Kidney epithelial cell (primary cell): Measurements from ENCODE around the gene FGF2. TPM values are rescaled to one million over a fixed set of nuclear protein-coding genes. Genes with fewer than 3 reads are reported as not detected.
"Not testable (repeated sequence)": the region's sequence is repeated elsewhere in the genome, so short reads cannot be mapped to it uniquely, and the experiment has no call there.

Experiments used
- DNase-seq: peaks from one replicate; pipeline ENCODE4 v3.0.0-alpha.2; 2010; ENCODE audit warnings: low read depth
- H3K27me3 ChIP-seq: 2 replicates; pipeline ENCODE4 v1.6.0; 2011; ENCODE audit warnings: low read length; ENCODE audit not compliant: control insufficient read depth, insufficient read depth
- H3K36me3 ChIP-seq: 2 replicates; pipeline ENCODE4 v1.5.1; 2011; ENCODE audit warnings: low read length; ENCODE audit not compliant: control insufficient read depth, insufficient read depth
- H3K4me3 ChIP-seq: 2 replicates; pipeline ENCODE4 v1.5.1; 2011; ENCODE audit warnings: low read depth, mild to moderate bottlenecking, control low read depth, low read length
- CTCF ChIP-seq: IDR thresholded peaks from 2 replicates; pipeline ENCODE4 v1.5.1; 2011; ENCODE audit warnings: mild to moderate bottlenecking, moderate library complexity, low read length, control low read depth, inconsistent platforms; ENCODE audit not compliant: insufficient read depth, poor library complexity, severe bottlenecking
- total RNA-seq: library from RNA; depleted of rRNA; stranded (reverse); fragments of >200 nt; gene quantifications from 2 replicates; pipeline ENCODE4 v1.2.3, GENCODE V29; 2015

The FGF2 gene
- total RNA-seq, 1 donor from 2014 or later: 29.4 TPM

GRCh38 chr4:122857160-122857559 is 30.5 kb downstream of the FGF2 start:
- Histone ChIP-seq H3K27me3 (no peaks in the 10 kb centered on the region), H3K4me3 (no peak overlapping the region), H3K36me3 (no peaks in the 10 kb centered on the region)
- no peak for TF ChIP-seq CTCF
- DNase-seq: no peak

- no peak for TF ChIP-seq CTCF
- DNase-seq: no peak
- Histone ChIP-seq H3K27me3 (no peaks in the 10 kb centered on the region), H3K4me3 (no peak overlapping the region), H3K36me3 (no peaks in the 10 kb centered on the region)
Observed at GRCh38 chr4:122858705-122859104, 32.1 kb downstream of the FGF2 start.

GRCh38 chr4:122861172-122861943 is 34.7 kb downstream of the FGF2 start:
- no peaks in the 10 kb centered on the region for H3K27me3 ChIP-seq
- no peak for DNase-seq
- H3K36me3 ChIP-seq: no peaks in the 10 kb centered on the region
- no peak for TF ChIP-seq CTCF
- H3K4me3 ChIP-seq: no peak overlapping the region

GRCh38 chr4:122863639-122864038 is 37.0 kb downstream of the FGF2 start:
- no peak overlapping the region for H3K4me3 ChIP-seq
- H3K36me3 ChIP-seq: no peaks in the 10 kb centered on the region
- H3K27me3 ChIP-seq: no peaks in the 10 kb centered on the region
- no peak for TF ChIP-seq CTCF
- no peak for DNase-seq

- no peak for TF ChIP-seq CTCF
- no peaks in the 10 kb centered on the region for H3K36me3 ChIP-seq
- no peaks in the 10 kb centered on the region for H3K27me3 ChIP-seq
- no peak for DNase-seq
- H3K4me3 ChIP-seq: no peak overlapping the region
Observed at GRCh38 chr4:122865425-122865824, 38.8 kb downstream of the FGF2 start.

GRCh38 chr4:122868235-122868634 is 41.6 kb downstream of the FGF2 start:
- not testable (repeated sequence) for DNase-seq, H3K27me3 ChIP-seq, H3K4me3 ChIP-seq, H3K36me3 ChIP-seq
